Stimulated activated CD4-positive, alpha-beta T cell treated with anti-CD3 and anti-CD28 coated beads, Interleukin-15, amount 100 ng/mL, for 24 hours (primary cell): ENCODE data around the gene ELAPOR1.

Experiments used
- DNase-seq: peaks from one replicate; pipeline ENCODE4 v3.0.0-alpha.2; 2020

ELAPOR1 gene

DNA sequence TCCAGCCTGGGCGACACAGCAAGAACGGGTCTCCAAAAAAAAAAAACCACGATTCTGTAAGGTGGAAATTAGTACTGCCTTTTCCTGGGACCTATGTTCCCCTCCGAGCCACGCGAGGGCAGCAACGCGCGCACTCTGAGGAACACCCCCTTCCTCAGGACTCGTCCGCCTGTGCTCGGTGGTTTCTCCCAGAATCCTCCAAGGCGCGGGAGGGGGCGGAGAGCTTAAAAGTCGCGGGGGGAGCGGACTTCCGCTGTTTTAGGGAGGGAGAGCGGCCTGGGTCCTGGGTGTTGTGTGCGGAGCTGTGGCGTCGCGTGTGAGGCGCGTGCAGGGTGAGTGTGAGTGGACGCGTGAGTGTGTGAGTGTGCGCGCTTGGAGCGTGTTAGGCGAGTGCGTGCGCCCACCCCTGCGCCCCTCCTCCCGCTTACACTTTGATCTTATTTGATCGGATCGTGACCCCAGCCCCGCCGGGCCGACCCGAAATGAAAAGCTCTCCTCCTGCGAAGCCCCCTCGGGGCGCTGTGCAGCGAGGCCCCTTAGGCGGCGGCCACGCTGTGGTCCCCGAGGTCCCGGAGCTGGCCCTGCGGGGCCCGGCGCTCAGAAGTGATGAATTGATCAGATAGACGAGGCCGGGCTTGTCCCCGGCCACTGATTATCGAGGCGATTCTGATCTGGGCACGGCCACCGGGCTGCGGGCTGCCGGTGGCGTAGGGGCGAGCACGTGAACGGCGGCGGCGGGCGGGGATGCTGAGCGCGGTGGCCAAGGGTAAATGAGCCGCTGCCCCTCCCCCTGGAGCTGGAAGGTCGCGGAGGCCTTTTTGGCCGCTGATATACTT, 13.8 kb upstream of the ELAPOR1 start:
- DNase-seq, result peak; percentile 97

DNA sequence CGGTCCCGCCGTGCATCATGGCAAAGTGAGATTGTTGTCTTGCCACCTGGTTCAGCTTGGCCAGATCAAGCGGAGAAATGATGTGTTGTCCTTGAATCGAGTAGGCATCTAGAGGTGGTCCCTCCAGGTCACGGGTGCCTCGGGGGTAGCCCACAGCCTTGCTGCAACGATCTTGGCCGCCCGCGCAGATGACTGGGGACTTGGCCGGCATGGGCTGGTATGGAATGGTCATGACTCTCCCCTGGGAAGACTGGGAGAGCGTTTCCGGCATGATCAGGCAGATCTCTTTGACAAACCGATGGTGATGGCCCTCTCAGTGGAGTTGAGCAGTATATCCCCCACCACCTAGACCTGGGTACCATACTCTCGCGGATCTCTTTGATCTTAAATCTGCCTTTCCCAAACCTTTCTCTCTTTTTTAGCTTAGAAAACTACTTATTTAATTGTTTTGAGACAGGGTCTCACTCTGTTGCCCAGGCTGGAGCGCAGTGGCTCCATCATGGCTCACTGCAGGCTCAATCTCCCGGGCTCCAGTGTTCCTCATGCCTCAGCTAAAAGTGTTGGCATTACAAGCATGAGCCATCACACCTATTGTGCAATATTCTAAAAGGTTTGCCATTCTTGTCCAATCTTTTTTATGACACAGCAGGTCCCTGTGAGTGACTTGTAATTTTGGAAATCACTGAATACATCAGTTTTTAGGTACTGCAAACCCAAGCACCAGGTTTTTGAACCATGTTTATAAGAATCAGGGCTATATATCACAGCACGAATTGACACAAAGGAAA, 9.4 kb upstream of the ELAPOR1 start:
- DNase-seq, result no peak

DNA sequence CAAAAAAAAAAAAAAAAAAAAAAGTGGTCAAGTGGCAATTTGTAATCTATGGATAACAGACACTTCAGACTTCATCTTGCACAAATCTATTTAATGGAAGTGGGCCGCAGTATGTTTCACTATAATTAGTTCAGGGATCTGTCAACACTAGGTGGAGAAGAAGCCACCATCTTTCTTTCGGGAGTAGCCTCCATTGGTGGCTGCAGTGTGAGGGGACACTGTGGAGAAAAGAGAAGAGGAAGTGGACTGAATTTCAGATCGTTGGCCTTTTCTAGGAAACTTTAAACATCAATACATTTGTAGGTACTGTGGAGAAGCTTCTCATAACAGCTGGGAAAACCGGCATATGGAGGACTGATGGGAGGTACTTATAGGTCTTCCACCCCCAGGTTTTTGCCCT, 8.0 kb upstream of the ELAPOR1 start:
- DNase-seq, result no peak

DNA sequence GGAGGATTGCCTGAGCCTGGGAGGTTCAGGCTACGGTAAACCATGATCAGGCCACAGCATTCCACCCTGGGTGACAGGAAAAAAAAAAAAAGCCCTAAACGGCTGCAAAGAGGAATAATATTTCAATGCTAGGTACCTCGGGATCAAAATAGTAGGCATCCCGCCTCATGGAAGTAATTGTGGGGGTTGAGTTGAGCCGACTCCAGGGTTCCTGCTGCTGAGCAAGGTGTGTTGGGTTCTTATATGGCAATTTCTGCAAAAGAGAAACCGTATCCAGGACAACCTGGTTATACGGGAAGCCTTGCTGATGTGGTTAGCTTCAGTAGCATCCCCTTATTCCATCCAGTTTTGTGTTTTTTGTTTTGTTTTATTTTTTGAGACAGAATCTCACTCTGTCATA, 6.1 kb upstream of the ELAPOR1 start:
- DNase-seq, result no peak

DNA sequence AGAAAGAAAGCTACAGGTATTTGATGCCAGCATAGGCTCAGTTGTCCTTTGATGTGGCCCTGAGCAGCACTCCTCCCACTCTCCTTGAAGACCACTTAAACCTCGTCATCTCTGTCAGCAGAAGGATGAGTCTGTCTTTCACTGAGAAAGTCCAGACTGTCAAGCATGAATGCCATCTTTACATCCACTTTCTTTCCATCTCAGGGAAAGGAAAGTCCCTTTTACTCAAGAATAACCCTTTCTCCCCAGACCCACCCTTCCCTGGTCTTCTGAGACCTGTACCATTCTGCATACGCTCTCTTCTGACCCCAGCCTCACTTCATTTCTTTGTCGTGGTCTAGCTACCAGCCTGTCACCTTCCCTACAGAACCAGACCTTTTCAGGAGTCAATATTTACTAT, 4.0 kb upstream of the ELAPOR1 start:
- no peak for DNase-seq

DNA sequence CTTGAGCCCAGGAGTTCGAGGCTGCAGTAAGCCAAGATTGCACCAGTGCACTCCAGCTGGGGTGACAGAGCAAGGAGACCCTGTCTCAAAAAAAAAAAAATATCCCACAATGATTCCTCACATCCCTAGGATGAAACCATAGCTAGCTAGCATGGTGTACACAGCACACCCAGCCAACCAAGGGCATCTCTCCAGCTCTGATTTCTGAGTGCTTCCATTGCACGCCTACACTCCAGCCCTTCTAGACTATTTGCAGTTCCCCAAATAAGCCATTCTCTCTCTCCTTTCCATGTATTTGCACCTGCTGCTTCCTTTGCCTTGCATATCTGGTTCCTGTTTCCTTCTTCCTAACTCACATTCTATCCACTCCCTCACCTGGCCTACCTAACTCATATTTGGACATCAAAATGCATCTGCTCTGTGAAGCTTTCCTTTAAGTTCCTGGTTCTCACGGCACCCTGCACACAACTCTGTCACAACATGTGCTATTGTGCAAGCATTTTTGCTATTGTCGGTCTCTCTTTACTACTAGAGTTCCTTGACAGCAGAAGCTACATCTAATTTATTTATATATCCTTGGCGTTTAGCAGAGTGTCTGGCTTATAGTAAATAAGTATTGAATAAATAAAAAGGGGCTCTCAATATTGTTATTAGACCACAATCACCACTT, 2.4 kb upstream of the ELAPOR1 start:
- DNase-seq, result no peak

DNA sequence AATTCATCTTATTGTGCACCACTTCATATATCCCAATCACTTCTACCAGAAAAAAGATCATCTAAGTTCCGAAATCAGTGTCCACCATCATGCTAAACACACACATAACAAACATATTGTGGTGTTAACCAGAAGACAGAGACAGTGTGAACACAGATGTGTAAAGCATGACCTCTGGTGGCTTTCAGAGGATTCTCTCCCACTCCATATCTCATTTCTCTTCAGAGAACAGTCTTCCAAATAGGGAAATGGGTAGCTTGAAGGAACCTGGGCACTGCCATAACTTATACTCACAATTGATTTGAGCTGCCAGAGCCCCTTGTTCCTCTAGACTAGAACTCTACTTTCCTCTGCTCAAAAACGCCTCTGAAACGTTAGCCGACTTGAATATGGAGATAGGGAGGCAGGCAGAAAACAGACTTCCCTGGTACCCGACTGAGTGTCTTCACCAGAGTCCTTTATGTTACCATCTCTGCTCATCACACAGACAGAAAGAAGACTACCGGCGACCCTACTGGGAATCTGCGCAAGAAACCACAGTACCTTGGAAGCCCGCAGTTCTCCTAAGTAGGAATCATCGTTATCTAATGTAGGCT, 1.8 kb upstream of the ELAPOR1 start:
- no peak for DNase-seq

DNA sequence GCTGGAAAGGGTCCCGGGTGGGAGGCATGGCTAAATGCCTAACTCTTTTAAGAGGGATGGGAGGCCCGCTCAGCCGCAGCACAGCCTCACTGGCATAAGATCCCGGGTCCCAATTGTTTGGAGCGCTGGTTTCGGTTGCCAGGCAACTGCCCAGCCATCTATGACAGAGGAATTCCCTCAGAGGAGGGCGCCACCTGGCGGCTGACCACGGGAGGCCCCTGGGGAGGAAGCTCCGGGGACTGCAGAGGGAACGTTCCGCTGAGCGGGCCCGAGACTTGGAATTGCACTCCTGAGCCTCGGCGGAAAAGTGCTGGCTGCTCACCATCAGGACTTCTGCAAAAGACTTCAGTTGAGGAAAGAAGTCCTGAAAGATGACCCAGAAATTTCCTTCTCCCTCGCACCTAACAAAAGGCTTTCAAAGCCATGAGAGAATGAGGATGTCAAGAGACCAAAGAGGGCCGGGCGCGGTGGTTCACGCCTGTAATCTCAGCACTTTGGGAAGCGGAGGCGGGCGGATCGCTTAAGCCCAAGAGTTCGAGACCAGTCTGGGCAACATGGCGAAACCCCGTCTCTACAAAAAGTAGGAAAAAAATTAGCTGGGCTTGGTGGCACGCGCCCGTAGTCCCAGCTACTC, 1.1 kb upstream of the ELAPOR1 start:
- peak; percentile 94 for DNase-seq

DNA sequence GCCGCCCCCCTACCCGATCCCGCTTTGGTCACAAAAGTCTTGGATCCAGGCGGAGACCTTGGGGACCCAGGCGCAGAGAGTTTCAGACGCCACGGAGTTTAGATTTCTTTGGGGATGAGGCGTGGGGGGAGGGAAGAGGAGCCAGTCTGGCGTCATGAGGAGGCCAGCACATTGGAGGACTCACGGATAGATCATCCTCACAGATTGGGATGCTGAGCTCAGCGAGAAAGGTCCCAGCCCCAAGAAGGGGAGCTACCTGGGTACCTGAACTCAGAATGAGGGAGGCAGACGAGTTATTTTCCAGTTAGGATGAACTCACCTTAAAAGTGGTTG, 393 bp downstream of the ELAPOR1 start:
- no peak for DNase-seq

DNA sequence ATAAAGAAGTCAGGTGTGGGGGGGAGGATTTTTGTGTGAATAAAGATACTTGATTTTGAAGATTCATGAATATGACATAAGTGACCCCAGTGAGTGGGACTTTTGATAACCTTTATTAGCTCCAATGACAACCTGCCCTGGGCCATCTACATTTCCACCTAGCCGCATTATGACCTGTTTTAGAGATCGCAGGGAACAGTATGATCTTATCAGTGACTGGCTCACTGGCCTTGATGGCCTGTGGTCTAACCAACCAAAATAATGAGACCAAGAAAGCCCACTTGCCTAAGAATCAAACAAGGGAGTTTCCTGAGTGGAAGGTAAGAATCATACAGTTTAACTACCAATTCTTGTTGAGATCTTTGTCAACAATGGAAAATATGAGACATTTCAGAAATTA, 1.8 kb downstream of the ELAPOR1 start:
- peak; percentile 35 for DNase-seq

DNA sequence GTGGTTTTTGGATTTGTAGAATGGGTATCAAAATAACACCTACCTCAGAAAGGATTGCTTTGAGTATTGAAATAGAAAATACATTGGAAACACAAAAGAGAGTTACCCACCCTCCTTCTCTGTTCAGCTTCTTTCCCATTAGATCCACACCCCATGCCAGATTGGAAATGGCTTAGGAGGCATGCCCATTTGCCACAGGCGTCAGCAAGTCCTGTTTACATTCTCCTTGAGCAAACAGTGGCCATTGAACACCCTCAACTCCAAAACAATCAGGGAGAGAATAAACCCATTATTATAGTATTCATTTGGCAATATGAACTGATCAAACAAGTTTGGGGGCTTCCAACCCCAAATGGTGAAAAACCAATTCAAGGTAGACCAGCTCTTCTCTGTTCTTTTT, 2.4 kb downstream of the ELAPOR1 start:
- DNase-seq, result no peak

DNA sequence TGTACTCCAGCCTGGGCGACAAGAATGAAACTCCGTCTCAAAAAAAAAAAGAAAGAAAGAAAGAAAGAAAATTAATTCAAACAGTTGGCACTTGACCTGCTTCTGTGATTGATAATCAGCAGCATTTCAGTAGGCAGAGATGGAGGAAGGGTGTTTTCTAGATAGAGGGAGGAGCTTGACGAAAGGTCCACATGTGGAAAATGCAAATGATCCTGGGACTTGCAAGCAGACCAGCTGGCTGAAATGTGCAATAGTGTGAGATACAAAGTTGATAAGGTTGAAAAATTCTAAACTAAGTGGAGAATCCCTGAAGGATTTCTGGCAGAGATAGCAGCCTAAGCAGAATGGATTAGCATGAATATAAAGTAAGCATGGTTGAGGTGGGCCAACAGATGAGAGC, 4.2 kb downstream of the ELAPOR1 start:
- DNase-seq, result no peak

DNA sequence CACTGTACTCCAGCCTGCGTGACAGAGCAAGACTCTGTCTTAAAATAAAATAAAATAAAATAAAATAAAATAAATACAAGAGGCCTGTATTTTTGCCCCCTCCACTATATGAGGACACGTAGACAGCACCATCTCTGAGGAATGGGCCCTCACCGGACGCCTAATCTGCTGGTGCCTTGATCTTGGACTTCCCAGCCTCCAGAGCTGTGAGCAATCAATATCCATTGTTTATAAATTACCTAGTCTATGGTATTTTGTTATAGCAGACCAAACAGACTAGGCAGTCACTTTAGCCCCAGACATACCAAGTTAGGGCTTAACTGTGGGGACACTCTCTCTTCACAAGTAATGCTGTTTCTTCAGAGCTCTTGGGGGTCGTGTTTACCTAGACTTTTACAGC, 6.4 kb downstream of the ELAPOR1 start:
- DNase-seq, result no peak

DNA sequence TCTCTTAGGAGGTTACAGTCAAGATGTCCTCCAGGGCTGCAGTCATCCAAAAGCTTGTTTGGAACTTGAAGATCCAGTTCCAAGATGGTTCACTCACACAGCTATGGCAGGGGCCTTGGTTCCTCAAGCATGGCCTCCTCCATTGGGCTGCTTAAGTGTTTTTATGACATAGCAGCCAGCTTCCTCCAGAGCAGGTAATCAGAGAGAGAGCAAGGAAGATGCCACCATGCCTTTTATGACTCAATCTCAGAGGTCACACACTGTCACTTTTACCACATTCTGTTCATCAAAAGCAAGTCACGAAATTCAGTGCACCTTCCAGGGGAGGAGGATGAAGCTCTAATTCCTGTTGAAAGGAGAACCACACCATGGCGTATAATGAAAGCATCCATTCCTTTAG, 17.1 kb downstream of the ELAPOR1 start:
- DNase-seq, result no peak

DNA sequence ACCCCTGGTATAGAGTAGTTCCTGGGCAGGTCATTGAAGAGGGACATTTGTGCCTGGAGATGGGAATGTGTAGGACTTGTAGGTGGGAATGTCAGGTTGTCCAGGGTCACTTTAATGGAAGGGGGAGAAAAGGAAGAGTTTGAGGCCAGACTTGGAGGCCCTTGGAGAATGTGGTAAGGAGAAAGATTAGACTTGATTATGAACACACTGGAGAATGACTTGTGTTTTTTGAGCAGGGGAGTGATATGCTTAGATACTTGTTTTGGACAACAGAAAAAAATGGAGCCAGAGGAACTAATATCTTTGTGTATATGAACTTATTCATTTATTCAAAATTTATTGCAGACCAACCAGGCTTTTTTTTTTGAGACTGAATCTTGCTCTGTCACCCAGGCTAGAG, 17.9 kb downstream of the ELAPOR1 start:
- no peak for DNase-seq

DNA sequence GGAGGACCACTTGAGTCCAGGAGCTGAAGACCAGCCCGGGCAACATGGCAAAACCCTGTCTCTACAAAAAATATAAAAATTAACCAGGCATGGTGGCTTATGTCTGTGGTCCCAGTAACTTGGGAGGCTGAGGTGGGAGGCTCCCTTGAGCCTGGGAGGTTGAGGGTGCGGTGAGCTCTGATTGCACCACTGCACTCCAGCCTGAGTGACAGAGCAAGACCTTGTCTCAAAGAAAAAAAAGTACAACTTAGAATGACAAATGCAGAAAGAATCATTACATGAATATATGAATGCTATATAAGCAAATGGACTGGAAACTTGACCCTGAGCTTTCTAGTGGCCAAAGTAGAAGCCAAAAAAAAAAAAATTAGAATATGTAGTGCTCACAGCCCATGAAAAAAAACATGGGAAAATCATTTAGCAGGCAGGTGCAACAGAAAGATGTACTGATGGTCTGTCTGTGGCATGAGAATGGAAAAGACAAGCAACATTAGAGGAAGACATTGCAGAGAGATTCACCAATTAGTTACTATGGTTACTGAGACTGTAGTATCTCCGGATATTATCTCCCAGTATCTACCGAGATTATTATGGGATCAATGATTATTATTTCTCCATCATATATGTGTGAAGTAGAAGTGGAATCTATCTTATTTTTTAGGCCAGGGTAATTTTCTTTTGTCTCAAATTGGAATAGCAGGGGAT, 19.2 kb downstream of the ELAPOR1 start:
- no peak for DNase-seq

DNA sequence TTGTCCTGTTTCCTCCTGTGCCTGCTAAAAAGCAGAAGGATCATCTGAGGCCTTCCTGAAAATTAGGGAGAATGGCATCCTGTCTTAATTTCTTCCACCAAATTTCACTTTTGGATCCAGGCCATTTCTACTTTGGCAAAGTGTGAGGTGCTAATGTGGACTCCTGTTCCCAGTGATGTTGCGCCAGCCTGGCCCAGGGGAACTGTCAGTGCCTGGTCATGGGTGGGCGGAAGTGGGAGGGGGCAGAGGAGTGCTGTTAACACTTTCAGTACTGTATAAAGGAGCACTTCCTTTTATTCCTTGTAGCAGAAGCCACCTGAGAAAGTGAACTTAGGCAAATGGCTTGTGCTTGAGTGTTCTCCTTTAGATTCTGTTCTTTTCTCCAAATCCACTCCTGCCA, 19.9 kb downstream of the ELAPOR1 start:
- DNase-seq, result peak; percentile 32

DNA sequence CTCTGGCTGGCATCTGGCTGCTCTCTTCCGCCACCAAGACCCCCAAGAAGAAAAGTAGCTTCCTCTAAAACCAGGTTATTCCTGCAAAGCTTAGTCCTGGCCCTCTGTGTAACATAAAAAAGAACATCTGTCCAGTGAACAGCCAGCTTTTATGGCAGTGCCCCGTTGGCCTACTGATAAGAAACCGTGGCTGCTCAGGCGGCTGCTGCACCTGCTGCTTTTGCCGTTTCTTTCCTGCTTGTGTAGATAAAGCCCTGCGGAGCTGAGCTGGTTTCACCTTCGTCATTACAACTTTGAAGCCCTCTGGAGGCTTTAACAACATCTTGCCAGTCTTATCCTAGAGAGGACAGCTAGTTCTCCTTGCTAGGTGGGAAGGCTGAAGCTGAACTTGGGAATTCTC, 20.5 kb downstream of the ELAPOR1 start:
- DNase-seq, result no peak

DNA sequence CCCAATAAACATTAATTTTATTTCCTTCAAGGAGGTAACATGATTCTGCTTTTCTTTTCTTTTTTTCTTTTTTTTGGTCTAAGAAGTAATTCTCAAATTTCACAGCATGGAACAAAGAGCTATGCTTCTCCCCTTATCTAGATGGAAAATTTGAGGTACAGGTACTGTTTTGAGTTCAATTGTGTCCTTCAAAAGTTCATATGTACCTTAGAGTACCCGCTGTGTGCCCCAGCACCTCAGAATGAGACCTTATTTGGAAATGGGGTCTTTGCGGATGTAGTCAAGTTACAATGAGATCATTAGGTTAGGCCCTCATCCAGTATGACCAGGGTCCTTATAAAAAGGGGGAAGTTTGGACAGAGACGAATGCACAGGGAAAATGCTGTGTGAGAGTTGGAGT, 22.0 kb downstream of the ELAPOR1 start:
- no peak for DNase-seq

DNA sequence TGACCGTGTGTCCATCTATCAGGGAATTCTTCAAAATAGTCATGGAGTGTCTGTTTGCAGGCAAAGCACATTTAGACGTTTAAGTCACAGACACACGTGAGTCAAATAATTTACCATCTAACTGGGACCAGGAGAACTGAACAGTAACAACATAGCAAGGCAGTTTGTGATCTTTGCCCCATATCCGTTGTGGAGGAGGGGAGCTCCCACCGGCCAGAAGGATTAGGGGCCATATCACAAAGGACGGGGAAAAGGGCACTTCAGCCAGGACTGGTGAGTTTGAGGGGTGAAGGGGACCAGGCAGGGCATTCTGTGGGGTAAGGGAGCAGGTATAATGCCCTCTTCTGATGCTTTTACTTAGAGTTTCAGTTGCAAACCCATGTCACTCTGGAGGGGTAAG, 22.9 kb downstream of the ELAPOR1 start:
- no peak for DNase-seq

DNA sequence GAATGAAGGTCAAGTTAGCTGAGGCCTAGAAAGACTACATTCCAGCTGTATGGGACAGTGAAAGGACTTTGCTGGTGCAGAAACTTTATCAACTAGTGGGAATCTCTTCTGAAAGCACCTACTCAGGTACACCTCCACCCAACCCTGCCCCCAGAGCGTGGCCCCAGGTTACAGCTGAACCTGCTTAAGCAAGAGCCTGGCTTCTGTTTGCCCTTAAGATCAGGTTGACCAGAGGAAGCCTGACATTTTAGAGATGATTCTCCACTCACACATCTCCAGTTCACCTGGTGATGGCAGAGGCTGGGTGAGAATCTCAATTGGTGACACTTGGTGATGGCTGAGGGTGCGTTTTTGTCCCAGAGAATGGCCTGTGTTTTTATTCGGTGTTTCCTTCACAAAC, 24.0 kb downstream of the ELAPOR1 start:
- no peak for DNase-seq

DNA sequence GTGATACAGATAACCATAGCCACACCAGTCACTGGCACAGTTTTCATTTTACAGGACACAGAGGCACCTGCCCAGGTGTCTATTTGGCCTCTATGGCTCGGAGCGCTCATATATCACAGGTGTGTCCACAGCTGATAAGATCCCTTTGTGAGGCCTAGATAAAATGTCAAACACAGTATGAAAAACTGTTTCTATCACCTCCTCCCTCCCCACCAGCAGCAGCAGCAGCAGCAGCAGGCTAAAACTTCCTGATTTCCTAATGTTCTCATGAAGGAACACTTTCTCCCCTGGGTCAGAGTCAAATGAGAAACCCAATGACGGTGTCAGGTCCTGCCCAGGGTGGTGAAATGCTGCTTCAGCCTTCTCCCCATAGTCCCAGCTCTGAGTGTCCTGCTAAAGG, 24.4 kb downstream of the ELAPOR1 start:
- no peak for DNase-seq

DNA sequence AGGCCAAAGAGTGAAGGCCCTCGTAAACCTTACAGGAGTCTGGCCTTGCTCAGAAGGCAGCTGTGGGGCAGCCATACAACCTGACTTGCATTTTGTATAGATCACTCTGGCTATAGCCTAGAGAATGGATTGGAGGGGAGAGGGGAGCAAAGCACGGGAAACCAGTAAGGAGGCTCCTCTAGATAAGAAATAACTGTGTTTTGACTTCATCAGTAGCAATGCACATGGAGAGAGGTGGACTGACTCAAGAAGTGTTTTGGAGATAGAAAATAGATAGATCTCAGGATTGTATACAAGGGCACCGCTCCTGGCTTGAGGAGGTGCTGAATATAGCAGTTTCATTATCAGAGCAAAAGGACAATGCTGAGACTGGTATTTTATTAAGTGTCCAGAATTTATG, 26.5 kb downstream of the ELAPOR1 start:
- no peak for DNase-seq
